ENCODE measurements around the gene DUT.

DNA sequence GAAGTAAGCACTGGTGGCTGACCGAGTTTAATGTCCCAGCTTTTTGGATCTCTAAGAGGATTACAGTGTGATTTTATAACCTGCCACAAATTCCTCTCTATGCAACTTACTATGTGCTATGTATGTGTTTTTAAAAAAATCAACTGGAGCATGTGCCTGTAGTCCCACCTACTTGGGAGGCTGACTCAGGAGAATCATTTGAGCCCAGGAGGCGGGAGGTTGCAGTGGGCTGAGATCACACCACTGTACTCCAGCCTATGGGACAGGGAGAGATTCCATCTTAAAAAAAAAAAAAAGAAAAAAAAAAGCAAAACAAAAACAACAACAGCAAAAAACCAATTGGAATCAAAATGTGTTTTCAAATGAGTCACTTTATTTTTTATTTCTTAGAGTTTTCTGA, 29.6 kb downstream of the DUT start:
- TF ChIP-seq CTCF (IDR thresholded peaks at IDR 0.05; ENCODE audit: insufficient read depth, low read length) (no peak), REST (IDR thresholded peaks at IDR 0.05; ENCODE audit: insufficient replicate concordance, low read depth) (no peak), POLR2AphosphoS5 (IDR thresholded peaks at IDR 0.05; ENCODE audit: low read depth) (no peak)
